GM18519 (cell line): ENCODE measurements around the gene STPG1.

Experiments used
- ATAC-seq: cut with Tn5 transposase; IDR thresholded peaks from one replicate; pipeline ENCODE4 v1.9.1; 2021; ENCODE audit warnings: mild to moderate bottlenecking, moderate library complexity; ENCODE audit not compliant: unreplicated experiment, low FRiP score

Gene STPG1

DNA sequence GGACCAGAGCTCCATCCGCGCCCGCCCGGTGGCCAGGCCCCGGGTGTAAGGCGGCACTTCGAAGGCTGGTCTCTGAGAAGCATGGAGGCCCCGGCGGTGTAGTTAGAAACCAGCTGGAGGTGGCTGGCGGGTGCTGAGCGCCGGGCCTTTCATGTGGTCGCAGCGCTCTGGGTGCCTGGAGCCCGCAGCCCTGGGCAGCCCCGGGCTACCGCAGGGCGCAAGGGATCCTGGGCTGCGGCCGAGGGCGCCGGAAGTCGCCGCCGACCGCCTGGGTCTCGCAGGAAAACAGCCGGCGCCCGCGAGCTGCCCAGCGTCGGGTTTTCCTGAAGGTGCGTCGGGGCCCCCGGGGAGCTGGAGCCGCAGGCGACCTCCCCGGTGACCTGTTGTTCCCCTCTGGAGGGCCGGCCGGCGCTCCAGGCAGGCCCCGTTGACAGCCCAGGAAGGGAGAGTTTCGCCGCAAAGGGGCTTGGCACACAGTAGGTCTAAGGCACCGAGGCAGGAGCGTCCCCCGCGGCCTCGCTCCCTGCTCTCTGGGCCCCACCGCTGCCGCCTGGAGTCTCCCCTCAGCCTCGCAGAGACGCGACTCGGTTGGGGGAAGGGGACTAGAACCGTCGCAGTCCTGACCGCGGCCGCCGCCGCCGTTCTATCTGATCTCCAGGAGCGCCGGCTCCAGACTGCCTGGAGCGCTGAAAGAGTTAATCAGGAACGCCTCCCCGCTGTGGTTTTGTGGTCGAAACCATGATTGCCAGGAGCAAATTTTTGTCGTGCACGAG lies 91.7 kb downstream of the STPG1 start:
- ATAC-seq = no peak

DNA sequence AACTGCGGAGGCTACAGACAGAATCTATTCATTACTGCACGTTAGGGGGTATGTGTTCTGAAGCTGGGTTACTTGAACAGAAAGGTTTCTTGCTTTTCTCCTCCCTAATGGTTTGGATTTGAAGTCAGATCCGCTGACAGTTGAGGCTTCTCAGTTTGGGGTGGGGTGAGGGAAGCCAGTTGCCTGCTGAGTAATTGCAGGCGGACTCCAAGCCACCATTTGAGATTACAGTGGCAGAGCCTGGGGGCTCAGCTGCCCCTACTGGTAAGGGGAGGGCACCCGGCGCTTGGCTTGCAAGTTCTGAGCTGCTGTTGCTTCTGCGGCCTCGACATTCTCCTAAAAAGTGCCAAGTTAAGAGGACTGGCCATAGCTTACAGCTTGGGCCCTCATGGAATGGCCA lies 92.5 kb downstream of the STPG1 start:
- no peak for ATAC-seq

DNA sequence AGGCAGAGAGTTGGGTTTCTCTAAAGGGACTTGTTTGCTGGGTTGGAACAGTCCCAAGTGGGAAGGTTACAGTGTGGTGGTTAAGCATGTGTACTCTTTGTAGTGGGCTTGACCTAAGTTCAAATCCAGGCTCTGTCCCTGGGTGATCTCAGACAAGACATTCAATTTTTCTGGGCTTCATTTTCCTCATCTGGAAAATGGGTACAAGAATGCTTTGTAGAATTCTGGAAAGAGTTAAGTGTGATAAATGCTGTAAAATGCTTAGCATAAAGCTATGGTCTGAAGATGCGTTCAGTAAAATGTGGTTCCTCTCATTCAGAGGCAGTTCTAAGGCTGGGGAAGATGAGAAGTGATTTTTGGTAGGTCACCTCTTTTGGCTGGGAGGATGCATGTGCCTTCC lies 93.6 kb downstream of the STPG1 start:
- ATAC-seq = no peak

DNA sequence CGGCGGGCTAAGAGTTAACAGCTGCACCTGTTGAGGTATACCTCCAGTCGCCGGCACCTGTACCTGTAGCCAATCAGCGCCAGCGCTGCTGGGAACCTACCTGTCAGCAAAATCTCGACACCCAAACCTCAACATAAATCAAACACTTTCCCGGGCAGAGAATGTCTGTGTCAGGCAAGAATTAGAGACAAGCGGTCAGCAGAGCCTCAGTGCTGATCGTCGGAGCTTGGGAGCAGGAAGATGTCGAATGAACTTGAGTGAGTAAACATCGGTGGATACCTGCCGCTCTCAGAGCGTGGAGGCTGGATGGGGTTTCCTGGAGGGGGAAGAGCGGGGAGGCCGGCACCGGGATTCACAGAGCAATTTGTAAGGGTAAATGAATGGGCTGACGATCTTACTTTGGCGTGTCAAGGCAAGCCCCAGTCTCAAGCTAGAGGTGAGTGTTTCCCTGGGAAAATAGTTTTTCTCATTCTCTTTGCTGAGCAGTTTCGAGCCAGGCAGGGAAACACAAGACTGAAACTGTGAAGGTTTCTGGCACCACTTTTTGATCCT lies 94.2 kb downstream of the STPG1 start, which contains the start of gene GRHL3:
Gene GRHL3 (plus strand): TSS at position 46 of the 552 bp plus-strand sequence. CDS start 195 bp downstream, at position 241.
- no peak for ATAC-seq

DNA sequence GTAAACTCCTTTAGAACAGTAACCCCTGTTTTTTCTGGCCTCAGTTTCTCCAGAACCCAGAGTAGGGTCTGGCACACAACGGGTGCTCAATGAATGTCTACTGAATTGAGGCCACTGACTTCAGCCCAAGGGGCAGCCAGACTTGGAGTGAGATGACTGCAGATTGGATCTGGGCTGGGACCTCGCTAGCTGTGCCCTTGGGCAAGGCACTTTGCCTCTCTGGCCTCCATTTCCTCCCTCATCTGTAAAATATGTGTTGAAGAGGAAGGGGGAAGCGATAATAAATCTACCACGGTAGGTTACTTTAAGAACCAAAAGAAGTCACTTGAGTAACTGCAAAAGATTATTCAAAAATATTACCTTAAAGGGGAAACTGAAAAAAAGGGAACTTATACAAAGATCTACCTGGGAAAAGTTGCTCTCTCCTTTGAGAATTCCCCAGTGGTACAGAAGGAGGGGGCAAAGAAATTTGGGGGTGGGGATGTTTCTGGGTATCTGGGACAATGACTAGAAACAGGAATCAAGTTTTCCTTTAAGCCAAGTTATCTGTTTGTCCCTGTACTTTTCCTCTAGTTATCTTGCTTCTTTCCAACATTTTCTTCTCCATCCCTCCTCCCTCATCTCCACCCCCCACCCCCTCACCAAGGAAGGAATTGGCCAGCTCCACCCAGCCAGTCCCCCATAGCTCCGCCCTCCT lies 94.8 kb downstream of the STPG1 start:
- no peak for ATAC-seq

DNA sequence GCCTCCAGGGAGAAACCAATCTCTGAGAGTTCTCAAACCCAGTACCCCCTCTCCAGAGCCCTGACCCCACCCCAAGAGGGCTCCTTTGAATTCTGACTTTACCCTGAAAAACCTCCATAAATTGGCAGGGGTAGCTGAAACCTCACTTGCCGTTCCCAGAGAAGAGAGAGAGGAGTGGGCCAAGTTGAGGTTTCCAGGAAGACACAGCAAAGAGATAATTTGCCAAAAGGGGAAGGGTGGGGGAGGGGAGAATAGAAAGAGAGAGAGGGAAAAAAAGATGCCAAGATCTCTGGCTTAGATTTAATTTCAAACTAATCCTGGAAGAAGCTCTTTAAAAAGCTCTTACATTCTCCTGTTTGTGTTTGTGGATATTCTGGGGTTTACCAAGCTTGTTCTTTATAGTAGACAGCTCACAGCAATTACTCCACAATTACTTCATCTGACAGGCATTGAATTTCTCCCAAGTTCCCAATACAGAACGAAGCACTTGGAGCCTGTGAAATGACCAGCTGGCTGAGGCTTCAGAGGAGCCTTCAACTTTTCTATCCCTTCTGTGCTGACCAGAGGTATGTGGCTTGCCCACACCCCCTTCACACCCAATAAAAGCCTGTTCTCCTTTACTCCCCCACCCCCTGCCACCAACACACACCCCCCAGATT lies 95.5 kb downstream of the STPG1 start:
- ATAC-seq = no peak

DNA sequence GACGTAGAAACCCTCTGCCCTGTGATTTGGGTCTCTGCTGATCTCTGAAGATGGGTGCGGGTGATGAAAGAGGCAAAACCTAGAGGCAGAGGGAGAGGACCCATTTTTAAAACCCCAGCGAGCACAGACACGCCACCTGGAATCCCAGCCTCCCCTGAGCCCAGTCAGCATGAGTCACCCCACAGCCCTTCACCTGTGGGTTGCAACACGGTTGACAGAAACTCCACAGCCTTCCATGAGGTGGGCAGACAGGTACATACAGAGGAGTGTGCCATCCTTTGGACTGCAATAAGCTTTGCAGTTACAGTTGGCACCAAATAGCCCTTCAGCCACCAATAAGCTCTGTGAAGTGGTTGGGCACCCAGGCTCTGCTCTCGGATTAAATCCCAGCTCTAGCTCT lies 96.5 kb downstream of the STPG1 start:
- ATAC-seq = no peak

DNA sequence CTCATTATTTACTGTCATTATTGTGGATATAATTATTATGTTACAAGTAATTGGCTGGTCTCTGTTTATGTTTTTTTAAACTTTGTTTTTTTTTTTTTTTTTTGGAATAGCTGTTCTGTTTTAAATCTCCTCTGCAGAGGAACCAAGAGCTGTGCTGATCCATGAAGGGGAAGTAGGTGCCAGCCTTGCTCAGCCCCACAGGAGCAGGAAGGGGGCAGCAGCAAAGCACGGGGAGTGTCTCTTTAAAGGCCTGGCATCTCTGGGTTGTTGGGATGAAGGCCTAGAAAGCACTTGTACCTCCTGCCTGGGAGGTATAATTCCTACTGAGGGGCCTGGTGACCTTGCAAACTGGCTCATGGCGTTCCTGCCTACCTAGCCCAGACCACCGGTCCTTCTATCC lies 96.9 kb downstream of the STPG1 start:
- ATAC-seq = no peak

DNA sequence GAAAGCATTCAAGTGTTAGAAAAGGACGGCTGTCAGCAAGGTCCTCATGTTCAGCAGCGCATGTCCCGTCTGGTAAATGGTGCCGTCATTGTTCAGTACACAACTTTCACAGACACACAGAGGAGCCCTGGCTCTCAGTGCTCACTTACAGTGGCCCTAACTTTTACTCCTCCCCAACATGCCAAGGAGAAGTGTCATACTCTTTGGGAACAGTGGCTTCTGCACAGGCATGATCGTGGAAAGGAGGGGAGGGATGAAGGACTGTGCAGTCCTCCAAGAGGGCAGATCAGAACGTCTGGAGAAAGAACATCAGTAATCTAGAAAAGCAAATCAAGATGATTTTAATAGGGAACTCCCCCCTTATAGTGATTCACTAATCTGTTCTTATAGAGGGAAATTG lies 98.2 kb downstream of the STPG1 start:
- ATAC-seq = no peak

DNA sequence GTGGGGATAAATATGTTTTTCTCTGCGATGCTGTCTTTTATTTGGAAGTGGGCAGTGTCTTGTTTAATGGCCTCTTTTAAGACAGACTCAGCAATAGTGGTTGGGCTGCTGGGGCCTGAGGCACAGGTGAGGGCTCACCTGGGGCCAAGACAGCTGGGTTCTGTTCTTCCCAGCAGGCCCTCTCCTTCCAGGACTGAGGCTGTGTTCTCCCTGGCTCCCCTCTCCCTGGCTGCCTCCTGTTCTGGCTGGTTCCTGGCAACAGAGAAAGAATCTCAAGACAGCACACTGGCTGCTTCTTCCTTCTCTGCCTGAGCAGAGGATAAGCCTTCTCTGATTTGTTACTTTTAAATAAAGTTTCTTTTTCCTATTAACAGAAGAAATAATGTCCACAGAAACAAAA lies 101.8 kb downstream of the STPG1 start:
- no peak for ATAC-seq

DNA sequence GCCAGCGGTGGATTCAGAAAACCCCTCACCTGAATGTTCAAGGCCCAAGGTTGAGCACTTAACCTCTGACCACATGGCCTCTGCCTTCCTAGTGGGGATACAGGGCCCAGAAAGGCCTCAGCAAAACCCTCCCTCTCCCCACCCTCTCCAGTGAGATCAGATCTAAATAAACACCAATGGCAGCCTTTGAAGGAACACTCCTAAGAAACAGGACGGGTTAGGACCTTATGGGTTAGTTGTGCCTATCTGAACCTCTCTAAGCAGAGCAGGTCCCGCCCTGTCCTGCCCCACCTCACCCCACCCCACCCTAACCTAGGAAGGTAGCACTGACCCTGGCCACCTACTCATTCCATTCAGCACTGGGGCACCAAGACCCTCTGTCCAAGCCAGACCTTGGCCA lies 102.3 kb downstream of the STPG1 start:
- no peak for ATAC-seq

DNA sequence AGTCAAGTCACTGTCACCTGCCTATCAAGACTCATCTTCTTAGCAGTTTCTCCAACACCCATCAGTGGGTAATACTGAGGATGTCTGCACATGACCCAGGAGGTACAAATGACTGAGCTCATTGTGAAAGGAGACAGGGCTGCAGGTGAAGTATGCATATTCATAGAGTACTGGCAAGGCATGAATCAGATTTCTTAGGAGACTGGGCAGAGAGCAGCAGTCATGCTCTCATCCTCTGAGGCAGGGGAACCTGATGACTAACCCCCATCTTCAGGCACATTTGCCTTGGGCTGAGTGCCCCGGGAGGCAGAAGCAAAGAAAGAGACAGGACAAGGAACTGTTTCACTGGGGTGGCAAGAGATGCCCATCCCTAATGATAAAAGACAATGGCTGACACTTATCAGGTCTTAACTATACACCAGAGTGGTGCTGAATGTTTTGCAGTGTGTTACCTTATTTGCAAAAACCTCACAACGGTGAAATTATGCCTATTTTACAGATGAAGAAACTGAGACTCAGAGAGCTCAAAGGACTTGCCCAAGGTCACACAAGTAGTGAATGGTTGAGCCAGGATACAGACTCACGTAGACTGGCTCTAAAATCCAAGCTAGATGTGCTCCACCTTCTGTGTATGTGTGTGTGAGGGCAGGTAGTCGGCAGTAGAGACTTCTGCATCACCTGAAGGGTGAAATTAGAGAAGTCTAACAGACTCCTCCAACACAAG lies 103.7 kb downstream of the STPG1 start:
- ATAC-seq = no peak

DNA sequence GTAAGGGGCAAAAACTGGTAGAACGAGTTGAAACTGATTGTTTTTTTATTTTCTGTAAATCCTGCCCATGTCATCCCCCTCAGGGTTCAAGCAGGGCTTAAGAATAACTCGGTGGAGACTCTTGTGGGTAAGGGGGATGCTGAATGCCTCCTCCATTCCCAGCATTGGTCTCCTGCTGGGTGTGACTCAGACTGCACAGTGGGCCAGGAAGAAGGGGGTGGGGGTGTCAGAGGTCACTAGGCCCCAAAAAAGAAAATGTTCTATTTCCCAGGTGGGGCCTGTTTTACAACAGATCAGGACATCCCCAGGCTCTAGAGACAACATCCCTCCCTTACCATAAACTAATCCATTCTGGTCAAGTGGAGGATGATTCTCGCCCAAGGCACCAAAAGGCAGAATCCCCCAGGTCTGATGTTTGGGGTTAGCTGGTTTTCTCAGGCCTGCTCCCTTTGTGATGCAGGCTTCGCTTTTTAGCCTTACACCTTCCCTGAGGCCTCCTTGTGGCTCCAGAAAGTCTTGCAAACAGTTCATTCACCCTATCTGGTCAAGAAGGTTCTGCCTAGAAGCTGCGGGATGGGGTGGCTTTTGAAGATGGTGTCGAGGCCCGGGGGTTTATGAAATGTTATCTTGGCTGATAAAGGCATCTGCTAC lies 105.1 kb downstream of the STPG1 start:
- ATAC-seq = no peak
